GM12873 (cell line): ENCODE measurements around the gene CPEB3.
A peak's percentile ranks its signal among the peaks of the same experiment; 100 is the strongest.

ENCODE experiments used
- TF ChIP-seq, protein P1 (sequence below): IDR thresholded peaks from 2 replicates; pipeline ENCODE4 v1.5.1; 2012; ENCODE audit warnings: low read depth, mild to moderate bottlenecking, moderate library complexity, low read length, control low read depth; ENCODE audit not compliant: insufficient read depth; ENCODE audit errors: missing control alignments

CPEB3 gene

DNA sequence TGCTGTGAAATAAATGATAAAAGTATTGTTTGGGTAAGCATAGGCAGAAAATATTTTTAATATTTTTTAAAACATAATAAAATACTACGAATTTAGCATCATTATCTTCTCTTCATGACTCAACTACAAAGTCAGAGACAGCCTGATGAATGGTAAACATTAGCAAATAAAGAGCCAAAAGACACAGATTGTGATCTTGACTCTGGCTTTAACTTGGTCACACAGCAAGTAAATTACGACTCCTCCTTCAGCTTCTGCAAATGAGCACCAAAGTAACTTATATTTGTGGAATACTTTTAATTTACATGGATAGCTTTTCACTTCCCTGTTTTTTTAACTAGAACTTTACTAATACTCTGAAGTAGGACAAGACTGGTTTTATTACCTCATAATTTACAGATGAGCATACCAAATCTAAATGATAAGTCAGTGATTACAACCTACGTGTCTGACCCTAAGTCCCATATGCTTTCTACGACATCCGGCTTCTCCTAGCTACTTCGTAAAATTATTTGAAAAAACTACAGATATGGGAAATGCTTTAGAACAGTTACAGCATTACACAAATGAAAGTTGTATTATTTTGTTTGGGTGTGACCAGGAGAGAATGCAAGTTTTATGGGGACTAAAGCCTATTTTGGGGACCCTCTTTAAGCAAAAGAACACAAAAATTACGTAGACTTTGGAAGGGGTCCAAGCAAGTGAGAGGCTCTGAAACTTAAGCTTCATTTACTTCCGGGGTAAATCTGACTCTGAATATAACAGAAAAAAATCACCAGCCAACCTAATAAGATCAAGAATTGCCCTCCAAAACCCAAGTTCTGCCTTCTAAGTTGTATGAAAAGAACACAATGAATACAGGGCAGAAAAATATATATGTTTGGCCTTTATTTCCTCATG lies 133.8 kb downstream of the CPEB3 start:
- TF ChIP-seq, protein P1, sequence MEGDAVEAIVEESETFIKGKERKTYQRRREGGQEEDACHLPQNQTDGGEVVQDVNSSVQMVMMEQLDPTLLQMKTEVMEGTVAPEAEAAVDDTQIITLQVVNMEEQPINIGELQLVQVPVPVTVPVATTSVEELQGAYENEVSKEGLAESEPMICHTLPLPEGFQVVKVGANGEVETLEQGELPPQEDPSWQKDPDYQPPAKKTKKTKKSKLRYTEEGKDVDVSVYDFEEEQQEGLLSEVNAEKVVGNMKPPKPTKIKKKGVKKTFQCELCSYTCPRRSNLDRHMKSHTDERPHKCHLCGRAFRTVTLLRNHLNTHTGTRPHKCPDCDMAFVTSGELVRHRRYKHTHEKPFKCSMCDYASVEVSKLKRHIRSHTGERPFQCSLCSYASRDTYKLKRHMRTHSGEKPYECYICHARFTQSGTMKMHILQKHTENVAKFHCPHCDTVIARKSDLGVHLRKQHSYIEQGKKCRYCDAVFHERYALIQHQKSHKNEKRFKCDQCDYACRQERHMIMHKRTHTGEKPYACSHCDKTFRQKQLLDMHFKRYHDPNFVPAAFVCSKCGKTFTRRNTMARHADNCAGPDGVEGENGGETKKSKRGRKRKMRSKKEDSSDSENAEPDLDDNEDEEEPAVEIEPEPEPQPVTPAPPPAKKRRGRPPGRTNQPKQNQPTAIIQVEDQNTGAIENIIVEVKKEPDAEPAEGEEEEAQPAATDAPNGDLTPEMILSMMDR, result no peak

DNA sequence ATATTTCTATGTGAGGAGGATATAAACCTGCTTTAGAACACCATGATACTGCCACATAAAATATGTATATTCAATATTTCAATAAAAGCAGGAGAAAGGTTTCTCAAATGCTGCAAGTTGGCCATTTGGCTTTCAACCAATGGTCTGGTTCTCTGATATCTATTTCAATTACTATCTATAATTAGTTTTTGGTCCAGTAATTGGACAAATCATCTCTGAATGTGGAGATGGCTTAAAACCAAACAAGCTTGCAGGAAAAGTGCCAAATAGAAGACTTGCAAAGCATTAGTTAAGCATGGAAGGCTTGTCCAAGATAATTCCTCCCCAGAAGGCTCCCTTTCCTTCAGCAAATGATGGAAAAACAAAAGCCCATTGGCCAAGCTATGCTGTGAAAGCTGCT lies 140.1 kb downstream of the CPEB3 start:
- TF ChIP-seq, protein P1, result no peak

DNA sequence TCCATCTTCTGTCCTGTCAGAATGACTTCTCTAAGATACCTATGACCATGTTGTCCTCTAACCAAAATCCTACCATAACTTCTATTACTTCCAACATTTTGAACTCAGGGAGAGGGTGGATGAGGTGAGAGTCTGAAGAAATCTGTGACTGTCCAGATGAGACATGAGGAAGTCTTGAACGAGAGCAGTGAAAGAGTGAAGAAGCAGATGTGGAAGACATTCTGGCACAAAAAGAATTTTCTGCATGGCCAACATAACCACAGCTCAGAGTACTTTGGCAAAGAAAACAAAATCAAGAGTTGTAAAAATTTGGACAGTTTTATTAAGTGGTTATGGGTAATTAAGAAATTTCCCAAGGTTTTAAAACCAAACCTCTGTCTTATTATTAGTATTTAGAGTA lies 141.6 kb downstream of the CPEB3 start:
- TF ChIP-seq, protein P1, result no peak

DNA sequence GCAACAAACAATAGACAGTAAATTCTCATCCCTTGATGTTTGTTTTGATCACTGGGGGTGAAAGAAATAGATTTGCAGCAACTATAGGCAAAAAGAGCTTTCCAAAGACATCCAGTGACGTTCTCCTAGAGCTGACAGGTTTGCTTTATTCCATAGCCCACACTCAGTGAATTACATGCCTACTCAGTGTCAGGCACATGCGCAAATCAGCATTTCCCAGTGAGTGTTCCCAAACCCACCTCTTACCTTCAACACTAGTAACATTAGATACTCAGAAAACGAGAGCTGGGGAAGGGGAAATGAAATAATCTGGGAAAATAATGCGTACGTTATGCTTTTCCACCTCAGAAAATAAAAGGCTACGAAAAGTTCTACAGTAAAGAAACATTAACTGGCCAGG lies 144.1 kb downstream of the CPEB3 start:
- TF ChIP-seq, protein P1, result no peak

DNA sequence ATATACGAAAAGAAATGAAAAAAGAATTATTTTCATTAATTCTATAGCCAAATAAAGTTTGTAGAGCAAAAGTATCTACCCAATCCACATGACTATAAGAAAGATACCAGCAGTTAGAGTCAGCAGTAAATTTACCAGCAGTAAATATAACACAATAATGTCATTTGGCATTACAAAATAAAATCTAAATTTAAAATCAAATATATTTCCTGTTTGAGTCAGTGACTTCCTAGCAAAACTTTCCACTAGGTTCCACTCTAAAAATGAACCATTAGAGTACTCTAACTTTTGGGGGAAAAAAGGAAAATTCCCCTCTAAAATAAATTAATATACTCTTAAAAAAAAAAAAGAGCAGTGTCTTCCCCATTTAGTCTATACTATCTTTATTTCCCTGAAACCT lies 144.8 kb downstream of the CPEB3 start:
- TF ChIP-seq, protein P1, result no peak

DNA sequence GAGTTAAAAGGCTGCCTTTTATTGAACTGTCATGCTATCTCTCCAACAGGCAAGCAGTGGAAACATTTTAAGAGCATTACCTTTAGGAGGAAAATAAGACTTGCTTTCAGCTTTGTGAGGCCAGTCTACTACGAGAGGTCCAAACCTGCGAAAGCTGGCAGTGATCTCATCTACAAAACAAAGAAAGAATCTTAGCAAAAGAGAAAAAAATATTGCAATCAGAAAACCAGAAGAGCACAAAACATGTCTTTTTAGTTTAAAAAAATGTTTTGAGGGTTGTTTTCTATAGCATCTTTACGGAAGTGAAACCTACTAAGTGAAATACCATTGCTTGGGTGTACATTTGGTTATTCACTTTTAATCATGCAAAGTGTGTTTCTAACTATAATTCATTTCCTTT lies 147.9 kb downstream of the CPEB3 start:
- TF ChIP-seq, protein P1, result no peak

DNA sequence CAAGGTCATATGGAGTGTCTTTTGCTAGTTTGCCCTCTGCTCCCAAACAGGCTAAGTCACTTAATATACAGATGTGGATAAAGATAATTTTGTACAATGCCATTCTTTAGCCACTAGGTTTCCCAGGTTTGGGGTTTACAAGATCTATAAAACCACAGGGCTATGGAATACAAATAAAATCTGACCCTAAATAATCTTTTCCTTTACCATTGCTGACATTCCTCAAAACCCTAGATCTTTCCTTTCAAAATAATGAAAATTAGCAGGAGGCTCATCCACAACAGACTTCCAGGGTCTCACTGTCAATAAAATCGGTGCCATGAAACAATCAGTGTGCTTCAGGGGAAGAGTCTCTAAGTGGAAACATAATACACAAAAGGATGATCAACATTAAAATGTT lies 148.4 kb downstream of the CPEB3 start:
- TF ChIP-seq, protein P1, result peak; percentile 12
